G401 (cell line): ENCODE results near the gene THEM4. TPM values are rescaled to one million over a fixed set of nuclear protein-coding genes. Genes with fewer than 3 reads are reported as not detected.

ENCODE experiments used
- DNase-seq: peaks from one replicate; pipeline ENCODE4 v3.0.0-alpha.2; 2015; ENCODE audit warnings: low spot score
- in situ Hi-C: cut with HindIII; loops from 2 replicates; pipeline ENCODE4 v1.10.0; 2016; ENCODE audit warnings: low sequenced_read_pairs, mixed read lengths
- total RNA-seq: library from RNA; depleted of rRNA; stranded (reverse); fragments of >200 nt; shearing (Covaris generic); gene quantifications from 2 replicates; pipeline ENCODE4 v1.2.3, GENCODE V29; 2014; rRNA removed

Gene THEM4
- total RNA-seq, 1 experiment from 2014 or later: not detected

DNA sequence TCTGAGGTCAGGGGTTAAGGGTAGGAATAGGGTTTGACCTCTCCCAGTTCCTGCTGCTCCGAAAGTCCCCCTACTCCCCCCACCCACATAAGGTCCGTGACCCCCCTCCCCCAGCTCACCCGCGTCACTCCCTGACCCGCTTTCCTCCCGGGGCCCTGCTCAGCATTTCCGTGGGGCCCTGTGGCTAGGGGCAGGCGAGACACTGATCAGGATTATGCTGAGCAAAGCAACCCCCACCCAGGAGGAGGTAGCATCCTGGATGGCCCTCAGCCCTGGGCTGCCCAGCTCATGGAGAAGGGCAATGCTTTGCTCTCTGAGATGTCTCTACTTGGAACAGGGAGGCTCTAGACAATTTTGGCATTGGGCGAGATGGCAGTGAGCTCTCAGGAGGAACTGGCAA, 81.5 kb downstream of the THEM4 start:
- DNase-seq: no peak
- in situ Hi-C loops: no loop called here

DNA sequence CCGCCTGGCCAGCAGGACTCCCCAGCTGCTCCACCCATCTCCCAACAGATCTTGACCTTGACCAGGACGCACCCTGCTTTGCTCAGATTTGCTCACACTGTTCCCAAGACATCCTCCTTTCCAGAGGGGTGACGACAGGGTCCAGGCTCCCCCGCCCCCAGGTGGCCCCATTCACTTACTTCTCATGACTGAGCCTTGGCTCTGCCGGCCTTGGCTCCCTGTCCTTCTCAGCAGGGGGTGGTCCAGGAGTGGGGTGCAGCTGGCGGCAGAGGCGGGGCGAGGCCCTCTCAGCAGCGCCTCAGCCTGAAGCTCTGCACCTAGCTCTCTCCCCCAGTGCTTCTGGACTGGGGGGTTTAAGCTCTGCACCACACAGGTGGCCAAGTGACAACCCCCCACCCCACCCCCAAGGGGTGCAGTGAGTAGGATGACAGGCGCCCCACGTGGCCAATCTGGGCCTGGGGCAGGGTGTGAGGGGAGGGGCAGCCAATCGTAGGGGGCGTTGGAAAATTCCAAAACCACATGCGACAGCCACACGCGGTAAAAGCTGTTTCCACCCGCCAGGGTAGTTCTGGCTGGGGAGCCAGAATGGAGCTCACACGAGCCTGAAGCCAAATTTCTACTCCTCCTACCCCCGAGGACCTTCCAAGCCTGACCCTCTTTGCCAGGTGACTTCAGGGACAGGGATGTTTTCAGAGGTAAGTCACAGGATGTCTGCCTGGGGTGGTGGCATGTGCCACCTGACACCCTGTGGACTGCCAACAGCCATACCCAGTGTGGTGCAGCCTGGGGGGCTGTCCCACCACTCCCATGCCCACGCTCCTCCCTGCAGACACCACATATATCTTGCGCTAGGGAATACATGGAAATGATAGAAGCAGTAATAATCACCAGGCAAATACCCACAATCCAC, 83.3 kb downstream of the THEM4 start:
- in situ Hi-C loops: no loop called here
- peak; percentile 36 for DNase-seq

DNA sequence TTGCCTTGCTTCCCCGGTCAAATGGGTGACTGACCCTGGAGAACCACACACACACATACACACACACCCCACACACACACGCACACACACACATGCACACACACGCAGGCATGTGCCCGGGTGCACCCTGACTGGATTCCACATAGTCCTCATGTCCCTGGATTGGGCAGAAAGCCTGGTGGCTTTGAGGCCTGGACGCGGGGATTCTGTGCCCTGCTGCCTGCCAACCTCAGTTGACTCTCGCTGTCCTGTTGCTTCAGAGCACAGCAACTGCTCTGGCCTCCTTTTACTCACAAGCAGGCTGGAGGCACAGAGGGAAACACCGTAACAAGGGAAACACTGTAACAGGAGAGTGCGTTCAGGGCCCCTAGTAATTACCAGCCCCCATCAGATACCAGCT, 84.1 kb downstream of the THEM4 start:
- in situ Hi-C loops: no loop called here
- DNase-seq: peak; percentile 71

Other genes with a start within 250 kb of the THEM4 start
- not detected in 2 replicates for gene CELF3, start 192.7 kb downstream of the THEM4 start, total RNA-seq
- not detected in 2 replicates for gene RIIAD1, start 188.0 kb downstream of the THEM4 start, total RNA-seq
- 173 and 199 TPM in 2 replicates for gene MRPL9, start 146.0 kb downstream of the THEM4 start, total RNA-seq
- gene TDRKH, start 119.0 kb downstream of the THEM4 start, total RNA-seq: 20.6 and 21.2 TPM in 2 replicates
- gene LINGO4, start 104.1 kb downstream of the THEM4 start, total RNA-seq: not detected in 2 replicates
- gene RORC, start 77.7 kb downstream of the THEM4 start, total RNA-seq: not detected in 2 replicates
- not detected in 2 replicates for gene C2CD4D, start 69.7 kb downstream of the THEM4 start, total RNA-seq
- not detected in 2 replicates for gene THEM5, start 55.8 kb downstream of the THEM4 start, total RNA-seq
- gene S100A10, start 84.3 kb upstream of the THEM4 start, total RNA-seq: not detected in 2 replicates
- not detected in 2 replicates for gene S100A11, start 127.5 kb upstream of the THEM4 start, total RNA-seq
- not detected in 2 replicates for gene TCHHL1, start 179.6 kb upstream of the THEM4 start, total RNA-seq
- not detected in 2 replicates for gene TCHH, start 205.9 kb upstream of the THEM4 start, total RNA-seq
- gene RPTN, start 249.7 kb upstream of the THEM4 start, total RNA-seq: not detected in 2 replicates